Mesenchymal stem cell (in vitro differentiated cells and primary cell): Measurements from ENCODE around the gene SRPK2.
A peak's percentile ranks its signal among the peaks of the same experiment; 100 is the strongest.

Experiments
- DNase-seq: peaks from one replicate; pipeline ENCODE4 v3.0.0-alpha.2; 2013
- H2AFZ ChIP-seq: one replicate; pipeline ENCODE4 v1.6.1; 2013; ENCODE audit warnings: low read depth, mild to moderate bottlenecking, control low read depth, inconsistent platforms, low read length, moderate library complexity
- H2AK5ac ChIP-seq: 2 replicates; pipeline ENCODE4 v1.6.1; 2013; ENCODE audit warnings: low read length, moderate library complexity, mild to moderate bottlenecking, inconsistent platforms; ENCODE audit not compliant: severe bottlenecking
- H2BK120ac ChIP-seq: one replicate; pipeline ENCODE4 v1.6.1; 2013; ENCODE audit warnings: low read depth, mild to moderate bottlenecking, inconsistent platforms, low read length, moderate library complexity
- H2BK12ac ChIP-seq, 2 experiments: one replicate each; pipeline ENCODE4 v1.6.1; 2013; ENCODE audit warnings: inconsistent platforms in 2 of 2, low read length in 2 of 2, mild to moderate bottlenecking in 2 of 2, moderate library complexity in 2 of 2, control low read depth in 1 of 2
- H2BK15ac ChIP-seq: one replicate; pipeline ENCODE4 v1.6.1; 2013; ENCODE audit warnings: mild to moderate bottlenecking, low read depth, inconsistent platforms; ENCODE audit not compliant: poor library complexity, severe bottlenecking
- H2BK5ac ChIP-seq: 2 replicates; pipeline ENCODE4 v1.6.1; 2013; ENCODE audit warnings: low read depth, mild to moderate bottlenecking, low read length, control low read depth, inconsistent platforms; ENCODE audit not compliant: poor library complexity, severe bottlenecking
- H3K14ac ChIP-seq, 2 experiments: one replicate each; pipeline ENCODE4 v1.6.1; 2013; ENCODE audit warnings: inconsistent platforms in 2 of 2, low read length in 2 of 2, control low read depth in 1 of 2, mild to moderate bottlenecking in 1 of 2, moderate library complexity in 1 of 2
- H3K18ac ChIP-seq, 2 experiments: one replicate each; pipeline ENCODE4 v1.6.1; 2013; ENCODE audit warnings: inconsistent platforms in 2 of 2, low read length in 2 of 2, control low read depth in 1 of 2, low read depth in 1 of 2, mild to moderate bottlenecking in 1 of 2
- H3K23ac ChIP-seq, 2 experiments: one replicate each; pipeline ENCODE4 v1.6.1; 2013; ENCODE audit warnings: inconsistent platforms in 2 of 2, low read length in 2 of 2, mild to moderate bottlenecking in 2 of 2, moderate library complexity in 2 of 2, control low read depth in 1 of 2
- H3K27ac ChIP-seq: 2 replicates; pipeline ENCODE4 v1.5.1; 2013; ENCODE audit warnings: mild to moderate bottlenecking, moderate library complexity, low read length, control low read depth, inconsistent platforms; ENCODE audit not compliant: poor library complexity, severe bottlenecking
- H3K27me3 ChIP-seq, 2 experiments: 2 replicates each; pipeline versions ENCODE4 v1.6.1 to v1.7.0; 2013; ENCODE audit warnings: low read length in 2 of 2, mild to moderate bottlenecking in 2 of 2, moderate library complexity in 2 of 2, control low read depth in 1 of 2, inconsistent platforms in 1 of 2; ENCODE audit not compliant: control insufficient read depth in 1 of 2, insufficient read depth in 1 of 2
- H3K36me3 ChIP-seq, 2 experiments: 2 replicates each; pipeline versions ENCODE4 v1.6.1 to v1.7.0; 2013; ENCODE audit warnings: low read length in 2 of 2, control low read depth in 1 of 2, inconsistent platforms in 1 of 2, low read depth in 1 of 2, mild to moderate bottlenecking in 1 of 2; ENCODE audit not compliant: insufficient read depth in 2 of 2, control insufficient read depth in 1 of 2
- H3K4ac ChIP-seq, 2 experiments: one replicate each; pipeline ENCODE4 v1.6.1; 2013; ENCODE audit warnings: inconsistent platforms in 2 of 2, low read length in 2 of 2, mild to moderate bottlenecking in 2 of 2, moderate library complexity in 2 of 2, control low read depth in 1 of 2, low read depth in 1 of 2
- H3K4me1 ChIP-seq: 2 replicates; pipeline ENCODE4 v1.6.1; 2013; ENCODE audit warnings: low read depth, low read length, control low read depth; ENCODE audit not compliant: control insufficient read depth, insufficient read depth
- H3K4me2 ChIP-seq: 2 replicates; pipeline ENCODE4 v1.6.1; 2013; ENCODE audit warnings: low read length, mild to moderate bottlenecking, inconsistent platforms; ENCODE audit not compliant: poor library complexity, severe bottlenecking
- H3K4me3 ChIP-seq, 2 experiments: 2 replicates each; pipeline versions ENCODE4 v1.5.1 to v1.7.0; 2013; ENCODE audit warnings: low read length in 2 of 2, mild to moderate bottlenecking in 2 of 2, control low read depth in 1 of 2, low read depth in 1 of 2; ENCODE audit not compliant: insufficient read depth in 1 of 2
- H3K79me1 ChIP-seq: replicated peaks from 2 replicates; pipeline ENCODE4 v1.6.1; 2013; ENCODE audit warnings: mild to moderate bottlenecking, control low read depth, low read length, inconsistent platforms; ENCODE audit not compliant: poor library complexity, severe bottlenecking
- H3K9ac ChIP-seq: 2 replicates; pipeline ENCODE4 v1.7.0; 2013; ENCODE audit warnings: mild to moderate bottlenecking, low read length, moderate library complexity
- H3K9me3 ChIP-seq: 2 replicates; pipeline ENCODE4 v1.7.0; 2013; ENCODE audit warnings: mild to moderate bottlenecking, low read length; ENCODE audit not compliant: control insufficient read depth
- H4K8ac ChIP-seq: one replicate; pipeline ENCODE4 v1.6.1; 2013; ENCODE audit warnings: inconsistent platforms, mild to moderate bottlenecking, low read length, moderate library complexity
- H4K91ac ChIP-seq: one replicate; pipeline ENCODE4 v1.6.1; 2013; ENCODE audit warnings: mild to moderate bottlenecking, low read length, inconsistent platforms
- WGBS: methylation state at CpG from one replicate; pipeline ENCODE4 v1.1.7; 2013; ENCODE audit warnings: mixed read lengths; 5-methylcytosine and 5-hydroxymethylcytosine counted together

SRPK2 gene

GRCh38 chr7:105278973-105279687 is 109.6 kb downstream of the SRPK2 start:
- H3K4ac ChIP-seq, result no peak overlapping the region

GRCh38 chr7:105278565-105278964 is 110.2 kb downstream of the SRPK2 start:
- Histone ChIP-seq H4K8ac (no peak overlapping the region), H3K27me3 (no peaks in the 10 kb centered on the region), H2AFZ (no peak overlapping the region), H3K4ac (no peak overlapping the region), H3K9me3 (no peaks in the 10 kb centered on the region), H3K14ac (no peak overlapping the region), H3K9ac (peak overlapping the region; percentile 13), H3K4me3 (no peak overlapping the region), H3K23ac (no peak overlapping the region), H3K36me3 (peaks cover 0 to 2% of the 10 kb centered on the region in 2 experiments), H4K91ac (no peak overlapping the region), H3K4me1 (peaks cover 10% of the 10 kb centered on the region), H3K27ac (no peak overlapping the region), H3K79me1 (peaks cover 25% of the 10 kb centered on the region), H2BK12ac (no peak overlapping the region), H3K18ac (no peak overlapping the region), H2BK15ac (no peak overlapping the region), H3K4me2 (no peak overlapping the region), H2BK120ac (no peak overlapping the region), H2AK5ac (no peak overlapping the region), H2BK5ac (no peak overlapping the region)
- 99% methylated on average over 4 of the region's 5 CpGs for WGBS
- no peak for DNase-seq

More at GRCh38 chr7:105278973-105279687, 109.6 kb downstream of the SRPK2 start:
- H3K23ac ChIP-seq, result no peak overlapping the region
- DNase-seq, result no peak
- 82% methylated on average over 7 of the region's 8 CpGs for WGBS
- no peak overlapping the region for H2BK5ac ChIP-seq
- no peaks in the 10 kb centered on the region for H3K27me3 ChIP-seq
- no peak overlapping the region for H3K4me3 ChIP-seq
- H3K27ac ChIP-seq, result peak overlapping the region; percentile 57
- H4K8ac ChIP-seq, result no peak overlapping the region
- H3K18ac ChIP-seq, result no peak overlapping the region
- H3K9me3 ChIP-seq, result no peaks in the 10 kb centered on the region
- peaks cover 10% of the 10 kb centered on the region for H3K4me1 ChIP-seq
- no peak overlapping the region for H4K91ac ChIP-seq
- peaks cover 0 to 2% of the 10 kb centered on the region in 2 experiments for H3K36me3 ChIP-seq
- H2AK5ac ChIP-seq, result no peak overlapping the region
- H2BK12ac ChIP-seq, result no peak overlapping the region
- peaks cover 28% of the 10 kb centered on the region for H3K79me1 ChIP-seq
- H2BK15ac ChIP-seq, result no peak overlapping the region
- no peak overlapping the region for H3K4me2 ChIP-seq
- no peak overlapping the region for H3K14ac ChIP-seq
- peak overlapping the region; percentile 19 for H3K9ac ChIP-seq
- no peak overlapping the region for H2AFZ ChIP-seq
- H2BK120ac ChIP-seq, result no peak overlapping the region

GRCh38 chr7:105277341-105277740 is 111.4 kb downstream of the SRPK2 start:
- Histone ChIP-seq H2BK15ac (no peak overlapping the region), H3K79me1 (peaks cover 25% of the 10 kb centered on the region), H3K9me3 (no peaks in the 10 kb centered on the region), H3K18ac (no peak overlapping the region), H3K9ac (no peak overlapping the region), H2AFZ (no peak overlapping the region), H3K4ac (no peak overlapping the region), H4K91ac (no peak overlapping the region), H2AK5ac (no peak overlapping the region), H3K27ac (peak overlapping the region; percentile 82), H3K4me1 (peaks cover 10% of the 10 kb centered on the region), H2BK120ac (no peak overlapping the region), H4K8ac (no peak overlapping the region), H3K4me3 (no peak overlapping the region), H3K4me2 (peak overlapping the region; percentile 16), H3K27me3 (no peaks in the 10 kb centered on the region), H2BK5ac (no peak overlapping the region), H3K14ac (no peak overlapping the region), H3K36me3 (peaks cover 0 to 2% of the 10 kb centered on the region in 2 experiments), H3K23ac (no peak overlapping the region), H2BK12ac (no peak overlapping the region)
- no peak for DNase-seq
- WGBS, result 96% methylated on average over 6 of the region's 6 CpGs

GRCh38 chr7:105270117-105270516 is 118.6 kb downstream of the SRPK2 start:
- Histone ChIP-seq H2BK5ac (no peak overlapping the region), H4K8ac (peak overlapping the region; percentile 45), H3K4me3 (peak overlapping the region in 1 of 2 experiments; percentile 83), H4K91ac (no peak overlapping the region), H3K23ac (no peak overlapping the region), H3K4ac (no peak overlapping the region), H2BK12ac (peak overlapping the region in 1 of 2 experiments; percentile 77), H3K18ac (no peak overlapping the region), H3K4me1 (peaks cover 2% of the 10 kb centered on the region), H3K79me1 (peaks cover 11% of the 10 kb centered on the region), H3K27me3 (no peaks in the 10 kb centered on the region), H3K9ac (peak overlapping the region; percentile 94), H2AFZ (no peak overlapping the region), H2BK15ac (no peak overlapping the region), H3K14ac (no peak overlapping the region), H3K27ac (no peak overlapping the region), H3K4me2 (no peak overlapping the region), H2AK5ac (no peak overlapping the region), H2BK120ac (no peak overlapping the region), H3K36me3 (no peaks in the 10 kb centered on the region), H3K9me3 (no peaks in the 10 kb centered on the region)
- WGBS, result 94% methylated on average over 9 of the region's 9 CpGs
- no peak for DNase-seq
